ENCODE measurements around the gene SCARB2.

The SCARB2 gene

GRCh38 chr4:76216975-76217814 lies 3.6 kb upstream of the SCARB2 start:
- no peak overlapping the region for H3K4me3 ChIP-seq (ENCODE audit: control insufficient read depth, low read depth, low read length)
- no peak for TF ChIP-seq CTCF (IDR thresholded peaks at IDR 0.05; ENCODE audit: control insufficient read depth, insufficient read depth, low read depth, low read length, missing control alignments)
- DNase-seq (ENCODE audit: low read depth): no peak

- DNase-seq (ENCODE audit: low read depth): no peak
- no peak for TF ChIP-seq CTCF (IDR thresholded peaks at IDR 0.05; ENCODE audit: control insufficient read depth, insufficient read depth, low read depth, low read length, missing control alignments)
- H3K4me3 ChIP-seq (ENCODE audit: control insufficient read depth, low read depth, low read length): no peak overlapping the region
Measured at GRCh38 chr4:76216524-76216923, 2.9 kb upstream of the SCARB2 start.

DNA sequence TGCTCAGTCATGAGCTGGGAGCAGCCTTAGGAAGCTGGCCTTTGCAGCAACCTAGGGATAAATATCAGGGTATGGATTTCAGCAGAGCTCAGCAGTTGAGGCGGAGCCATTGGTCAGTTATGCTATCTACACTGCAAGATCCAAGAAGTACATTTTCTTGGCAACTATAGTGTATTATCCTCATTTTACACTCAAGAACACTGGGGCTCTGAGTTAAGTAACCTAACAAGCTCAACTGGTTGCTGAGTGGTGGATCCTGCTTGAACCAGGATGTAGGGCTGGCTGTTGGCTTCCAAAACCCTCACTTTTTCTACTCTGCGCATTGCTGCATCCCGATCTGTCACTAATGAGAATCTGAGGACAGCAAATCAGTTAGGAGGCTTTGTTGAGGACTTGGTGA lies 1.5 kb upstream of the SCARB2 start:
- H3K4me3 ChIP-seq (ENCODE audit: control insufficient read depth, low read depth, low read length): no peak overlapping the region
- DNase-seq (ENCODE audit: low read depth): no peak
- no peak for TF ChIP-seq CTCF (IDR thresholded peaks at IDR 0.05; ENCODE audit: control insufficient read depth, insufficient read depth, low read depth, low read length, missing control alignments)

GRCh38 chr4:76214177-76214675 lies 602 bp upstream of the SCARB2 start:
- no peak for TF ChIP-seq CTCF (IDR thresholded peaks at IDR 0.05; ENCODE audit: control insufficient read depth, insufficient read depth, low read depth, low read length, missing control alignments)
- DNase-seq (ENCODE audit: low read depth): no peak
- H3K4me3 ChIP-seq (ENCODE audit: control insufficient read depth, low read depth, low read length): peak overlapping the region; percentile 58

GRCh38 chr4:76212851-76213414 lies 691 bp downstream of the SCARB2 start:
- peak overlapping the region; percentile 64 for H3K4me3 ChIP-seq (ENCODE audit: control insufficient read depth, low read depth, low read length)
- no peak for DNase-seq (ENCODE audit: low read depth)
- TF ChIP-seq CTCF (IDR thresholded peaks at IDR 0.05; ENCODE audit: control insufficient read depth, insufficient read depth, low read depth, low read length, missing control alignments): no peak

DNA sequence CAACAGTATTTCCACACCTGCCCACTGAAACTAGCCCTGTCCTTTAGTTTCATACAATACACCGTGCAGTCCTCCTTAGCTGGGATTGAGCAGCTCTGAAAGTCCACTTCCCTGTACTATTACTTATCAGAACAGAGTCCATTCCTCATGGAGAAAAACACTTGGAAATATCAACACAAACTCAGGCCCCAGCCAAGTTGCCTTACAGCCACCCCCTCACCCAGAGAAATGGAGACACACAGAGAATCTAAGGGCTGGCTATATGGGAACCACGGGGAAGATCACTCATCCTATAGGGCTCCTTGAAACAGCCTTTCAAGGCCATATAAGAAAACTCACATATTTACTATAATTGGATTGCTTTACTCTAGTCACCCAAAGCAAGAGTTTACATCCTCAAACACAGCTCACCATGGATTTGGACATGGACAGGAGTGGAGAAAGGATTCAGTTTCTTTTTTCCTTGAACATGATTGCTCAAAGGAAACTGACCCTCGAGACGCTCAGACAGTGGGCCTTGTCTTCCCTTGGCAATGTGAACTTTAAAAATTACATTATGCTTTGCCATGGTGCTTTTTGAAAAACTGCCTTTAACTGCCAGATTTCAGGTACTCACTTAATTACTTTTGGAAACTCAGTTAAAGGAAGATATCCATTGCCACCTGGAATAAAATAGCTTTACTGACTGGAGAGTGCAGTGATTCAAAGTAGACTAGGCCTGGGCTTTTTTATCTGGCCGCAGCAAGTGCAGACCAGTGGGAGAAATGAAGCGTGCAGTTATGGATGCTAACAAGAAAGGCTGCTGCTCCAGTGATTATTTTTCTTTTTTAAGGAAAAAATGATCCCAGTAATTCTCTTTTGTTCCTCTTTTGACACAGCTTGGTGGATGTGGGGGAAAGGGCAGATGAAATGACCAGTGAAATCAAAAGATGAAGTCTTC lies 1.6 kb downstream of the SCARB2 start:
- no peak for DNase-seq (ENCODE audit: low read depth)
- no peak for TF ChIP-seq CTCF (IDR thresholded peaks at IDR 0.05; ENCODE audit: control insufficient read depth, insufficient read depth, low read depth, low read length, missing control alignments)
- peak overlapping the region; percentile 64 for H3K4me3 ChIP-seq (ENCODE audit: control insufficient read depth, low read depth, low read length)
